ENCODE measurements around the gene TAF1A. TPM values are rescaled to one million over a fixed set of nuclear protein-coding genes. Genes with fewer than 3 reads are reported as not detected.

The TAF1A gene
- total RNA-seq, 2 donors from 2014 or later, result 16.2 to 24.9 TPM

- Histone ChIP-seq H3K36me3 (ENCODE audit: control insufficient read depth, insufficient read depth, low read length) (peaks cover 75% of the 10 kb centered on the region), H3K4me3 (ENCODE audit: low read length) (no peak overlapping the region), H3K9ac (ENCODE audit: extremely low read depth, low read length, poor library complexity, severe bottlenecking) (no peak overlapping the region), H3K4me1 (ENCODE audit: control insufficient read depth, insufficient read depth, low read length) (no peaks in the 10 kb centered on the region), H3K9me3 (ENCODE audit: control insufficient read depth, low read length) (no peaks in the 10 kb centered on the region), H3K27me3 (ENCODE audit: control insufficient read depth, insufficient read depth, low read length, poor library complexity, severe bottlenecking) (no peaks in the 10 kb centered on the region), H3K27ac (ENCODE audit: low read depth, low read length) (no peak overlapping the region)
- Mint-ChIP-seq H3K4me3 (no peak overlapping the region), H3K27me3 (ENCODE audit: insufficient read depth) (no peaks in the 10 kb centered on the region), H3K9me3 (no peaks in the 10 kb centered on the region), H3K27ac (no peak overlapping the region), H3K4me1 (peaks cover 6% of the 10 kb centered on the region), H3K36me3 (ENCODE audit: low read depth) (peaks cover 65% of the 10 kb centered on the region)
- DNase-seq, result no peak
- no peak for TF ChIP-seq CTCF (conservative IDR thresholded peaks at IDR 0.05)
- WGBS, 2 experiments (ENCODE audit: insufficient coverage in 1 of 2, insufficient read length in 1 of 2), result 98 to 100% methylated on average over 3 to 7 of the region's 7 CpGs
These were observed 34.5 kb upstream of the TAF1A start for GRCh38 chr1:222624214-222624613.

GRCh38 chr1:222623458-222623857 is 33.7 kb upstream of the TAF1A start:
- DNase-seq, result no peak
- Histone ChIP-seq H3K4me3 (ENCODE audit: low read length) (no peak overlapping the region), H3K9me3 (ENCODE audit: control insufficient read depth, low read length) (no peaks in the 10 kb centered on the region), H3K27me3 (ENCODE audit: control insufficient read depth, insufficient read depth, low read length, poor library complexity, severe bottlenecking) (no peaks in the 10 kb centered on the region), H3K27ac (ENCODE audit: low read depth, low read length) (no peak overlapping the region), H3K36me3 (ENCODE audit: control insufficient read depth, insufficient read depth, low read length) (peaks cover 67% of the 10 kb centered on the region), H3K9ac (ENCODE audit: extremely low read depth, low read length, poor library complexity, severe bottlenecking) (no peak overlapping the region), H3K4me1 (ENCODE audit: control insufficient read depth, insufficient read depth, low read length) (no peaks in the 10 kb centered on the region)
- Mint-ChIP-seq H3K4me3 (no peak overlapping the region), H3K27me3 (ENCODE audit: insufficient read depth) (no peaks in the 10 kb centered on the region), H3K27ac (no peak overlapping the region), H3K36me3 (ENCODE audit: low read depth) (peaks cover 57% of the 10 kb centered on the region), H3K9me3 (no peaks in the 10 kb centered on the region), H3K4me1 (peaks cover 10% of the 10 kb centered on the region)
- no peak for TF ChIP-seq CTCF (conservative IDR thresholded peaks at IDR 0.05)

GRCh38 chr1:222622765-222623164 is 33.0 kb upstream of the TAF1A start:
- Histone ChIP-seq H3K4me1 (ENCODE audit: control insufficient read depth, insufficient read depth, low read length) (no peaks in the 10 kb centered on the region), H3K9me3 (ENCODE audit: control insufficient read depth, low read length) (no peaks in the 10 kb centered on the region), H3K4me3 (ENCODE audit: low read length) (no peak overlapping the region), H3K9ac (ENCODE audit: extremely low read depth, low read length, poor library complexity, severe bottlenecking) (no peak overlapping the region), H3K36me3 (ENCODE audit: control insufficient read depth, insufficient read depth, low read length) (peaks cover 60% of the 10 kb centered on the region), H3K27me3 (ENCODE audit: control insufficient read depth, insufficient read depth, low read length, poor library complexity, severe bottlenecking) (no peaks in the 10 kb centered on the region), H3K27ac (ENCODE audit: low read depth, low read length) (no peak overlapping the region)
- Mint-ChIP-seq H3K9me3 (no peaks in the 10 kb centered on the region), H3K36me3 (ENCODE audit: low read depth) (peaks cover 50% of the 10 kb centered on the region), H3K4me3 (no peak overlapping the region), H3K27ac (no peak overlapping the region), H3K4me1 (peaks cover 10% of the 10 kb centered on the region), H3K27me3 (ENCODE audit: insufficient read depth) (no peaks in the 10 kb centered on the region)
- no peak for DNase-seq
- WGBS, 2 experiments (ENCODE audit: insufficient coverage in 1 of 2, insufficient read length in 1 of 2), result 87 to 92% methylated on average over 3 to 4 of the region's 5 CpGs
- TF ChIP-seq CTCF (conservative IDR thresholded peaks at IDR 0.05), result no peak
